Chondrocyte (in vitro differentiated cells): ENCODE data around the gene HECTD1. TPM values are rescaled to one million over a fixed set of nuclear protein-coding genes. Genes with fewer than 3 reads are reported as not detected.
"Not testable (repeated sequence)": the region's sequence is repeated elsewhere in the genome, so short reads cannot be mapped to it uniquely, and the experiment has no call there.

Experiments used
- DNase-seq: peaks from one replicate; pipeline ENCODE4 v3.0.0; 2021; ENCODE audit warnings: mixed read lengths, low spot score
- H3K27ac Mint-ChIP-seq: one replicate; pipeline ENCODE4 v1.8.0; 2021; ENCODE audit warnings: mild to moderate bottlenecking, moderate library complexity, mixed read lengths; ENCODE audit not compliant: unreplicated experiment
- H3K27me3 Mint-ChIP-seq: 2 replicates; pipeline ENCODE4 v1.8.0; 2021; ENCODE audit warnings: low read depth, mixed read lengths
- H3K36me3 Mint-ChIP-seq: 2 replicates; pipeline ENCODE4 v1.8.0; 2021; ENCODE audit warnings: low read depth, mixed read lengths
- H3K4me1 Mint-ChIP-seq: 2 replicates; pipeline ENCODE4 v1.8.0; 2021; ENCODE audit warnings: low read depth, mild to moderate bottlenecking, mixed read lengths
- H3K4me3 Mint-ChIP-seq: one replicate; pipeline ENCODE4 v1.8.0; 2021; ENCODE audit warnings: mild to moderate bottlenecking, moderate library complexity, mixed read lengths; ENCODE audit not compliant: unreplicated experiment
- H3K9me3 Mint-ChIP-seq: 2 replicates; pipeline ENCODE4 v1.8.0; 2021; ENCODE audit warnings: low read depth, mixed read lengths
- CTCF ChIP-seq: fragments of 200-600 bp; sonication (generic); IDR thresholded peaks from 2 replicates; pipeline ENCODE4 v1.5.0; 2021; ENCODE audit warnings: antibody characterized with exemption, mild to moderate bottlenecking, moderate library complexity
- total RNA-seq: library from RNA; stranded (reverse); gene quantifications from 3 replicates; pipeline ENCODE4 v1.2.1, GENCODE V29; 2021

The HECTD1 gene
- total RNA-seq, 1 donor from 2014 or later, result 142 TPM

GRCh38 chr14:31106768-31107167 lies 100.8 kb downstream of the HECTD1 start:
- no peak for TF ChIP-seq CTCF
- Mint-ChIP-seq H3K36me3 (peaks cover 34% of the 10 kb centered on the region), H3K27ac (no peak overlapping the region), H3K27me3 (no peaks in the 10 kb centered on the region), H3K9me3 (no peaks in the 10 kb centered on the region), H3K4me3 (no peak overlapping the region), H3K4me1 (no peaks in the 10 kb centered on the region)
- DNase-seq, result no peak

GRCh38 chr14:31097081-31097480 lies 110.5 kb downstream of the HECTD1 start:
- peaks cover 28% of the 10 kb centered on the region for H3K36me3 Mint-ChIP-seq
- TF ChIP-seq CTCF, result no peak
- H3K4me3 Mint-ChIP-seq, result no peak overlapping the region
- H3K4me1 Mint-ChIP-seq, result peaks cover 10% of the 10 kb centered on the region
- no peak for DNase-seq
- H3K9me3 Mint-ChIP-seq, result no peaks in the 10 kb centered on the region
- peak overlapping the region; percentile 6 for H3K27ac Mint-ChIP-seq
- no peaks in the 10 kb centered on the region for H3K27me3 Mint-ChIP-seq

GRCh38 chr14:31096255-31096654 lies 111.3 kb downstream of the HECTD1 start:
- Mint-ChIP-seq H3K27me3 (no peaks in the 10 kb centered on the region), H3K27ac (peak overlapping the region; percentile 61)

GRCh38 chr14:31095817-31096216 lies 111.8 kb downstream of the HECTD1 start:
- H3K9me3 Mint-ChIP-seq, H3K27me3 Mint-ChIP-seq, H3K4me3 Mint-ChIP-seq, DNase-seq: not testable (repeated sequence)
- Mint-ChIP-seq H3K4me1 (peaks cover 22% of the 10 kb centered on the region), H3K27ac (peak overlapping the region; percentile 61), H3K36me3 (peaks cover 19% of the 10 kb centered on the region)

More at GRCh38 chr14:31096255-31096654, 111.3 kb downstream of the HECTD1 start:
- Mint-ChIP-seq H3K36me3 (peaks cover 24% of the 10 kb centered on the region), H3K4me1 (peaks cover 19% of the 10 kb centered on the region), H3K4me3 (no peak overlapping the region), H3K9me3 (no peaks in the 10 kb centered on the region)
- no peak for DNase-seq
- TF ChIP-seq CTCF, result no peak

GRCh38 chr14:31093884-31094839 lies 113.4 kb downstream of the HECTD1 start:
- H3K27me3 Mint-ChIP-seq, H3K4me3 Mint-ChIP-seq, DNase-seq, H3K9me3 Mint-ChIP-seq, H3K27ac Mint-ChIP-seq: not testable (repeated sequence)
- H3K36me3 Mint-ChIP-seq, result peaks cover 15% of the 10 kb centered on the region
- H3K4me1 Mint-ChIP-seq, result peaks cover 29% of the 10 kb centered on the region

- H3K9me3 Mint-ChIP-seq, result no peaks in the 10 kb centered on the region
- H3K36me3 Mint-ChIP-seq, result peaks cover 7% of the 10 kb centered on the region
- no peak overlapping the region for H3K4me3 Mint-ChIP-seq
Observed at GRCh38 chr14:31092160-31092708, 115.4 kb downstream of the HECTD1 start.

More at GRCh38 chr14:31092160-31092708, 115.4 kb downstream of the HECTD1 start:
- Mint-ChIP-seq H3K27me3 (no peaks in the 10 kb centered on the region), H3K27ac (no peak overlapping the region), H3K4me1 (peaks cover 24% of the 10 kb centered on the region)
- no peak for DNase-seq
- TF ChIP-seq CTCF, result no peak
